Measurements from ENCODE around the gene CTSC.

- no peak for TF ChIP-seq CTCF (IDR thresholded peaks at IDR 0.05)
- no peak for TF ChIP-seq POLR2A (IDR thresholded peaks at IDR 0.05)
Observed at GRCh38 chr11:88330826-88331428, 6.6 kb downstream of the CTSC start.
